ENCODE data around the gene PTPRK.

Gene PTPRK

GRCh38 chr6:128479048-128479666, 41.2 kb downstream of the PTPRK start:
- Histone ChIP-seq H3K4me3 (ENCODE audit: low read length) (peak overlapping the region; percentile 45), H3K36me3 (ENCODE audit: control insufficient read depth, insufficient read depth, low read length) (no peaks in the 10 kb centered on the region), H3K4me1 (ENCODE audit: control insufficient read depth, insufficient read depth, low read length) (no peaks in the 10 kb centered on the region), H3K9ac (ENCODE audit: low read length) (no peak overlapping the region), H3K27ac (ENCODE audit: low read depth, low read length) (no peak overlapping the region), H3K27me3 (ENCODE audit: control insufficient read depth, insufficient read depth, low read length) (no peaks in the 10 kb centered on the region)

- H3K36me3 ChIP-seq (ENCODE audit: control insufficient read depth, insufficient read depth, low read length) = no peaks in the 10 kb centered on the region
- no peaks in the 10 kb centered on the region for H3K4me1 ChIP-seq (ENCODE audit: control insufficient read depth, insufficient read depth, low read length)
- H3K4me3 ChIP-seq (ENCODE audit: low read length) = peak overlapping the region; percentile 51
- H3K27me3 ChIP-seq (ENCODE audit: control insufficient read depth, insufficient read depth, low read length) = no peaks in the 10 kb centered on the region
- H3K27ac ChIP-seq (ENCODE audit: low read depth, low read length) = no peak overlapping the region
- H3K9ac ChIP-seq (ENCODE audit: low read length) = no peak overlapping the region
Measured at GRCh38 chr6:128478230-128479047, 42.0 kb downstream of the PTPRK start.

GRCh38 chr6:128474933-128475332, 45.5 kb downstream of the PTPRK start:
- no peak overlapping the region for H3K27ac ChIP-seq (ENCODE audit: low read depth, low read length)
- H3K36me3 ChIP-seq (ENCODE audit: control insufficient read depth, insufficient read depth, low read length) = no peaks in the 10 kb centered on the region
- no peaks in the 10 kb centered on the region for H3K4me1 ChIP-seq (ENCODE audit: control insufficient read depth, insufficient read depth, low read length)
- no peak overlapping the region for H3K4me3 ChIP-seq (ENCODE audit: low read length)
- no peaks in the 10 kb centered on the region for H3K27me3 ChIP-seq (ENCODE audit: control insufficient read depth, insufficient read depth, low read length)
- H3K9ac ChIP-seq (ENCODE audit: low read length) = no peak overlapping the region

- Histone ChIP-seq H3K9ac (ENCODE audit: low read length) (no peak overlapping the region), H3K4me1 (ENCODE audit: control insufficient read depth, insufficient read depth, low read length) (no peaks in the 10 kb centered on the region), H3K27ac (ENCODE audit: low read depth, low read length) (no peak overlapping the region), H3K36me3 (ENCODE audit: control insufficient read depth, insufficient read depth, low read length) (no peaks in the 10 kb centered on the region), H3K4me3 (ENCODE audit: low read length) (no peak overlapping the region), H3K27me3 (ENCODE audit: control insufficient read depth, insufficient read depth, low read length) (no peaks in the 10 kb centered on the region)
Measured at GRCh38 chr6:128474481-128474880, 45.9 kb downstream of the PTPRK start.

- Histone ChIP-seq H3K4me1 (ENCODE audit: control insufficient read depth, insufficient read depth, low read length) (no peaks in the 10 kb centered on the region), H3K9ac (ENCODE audit: low read length) (no peak overlapping the region), H3K4me3 (ENCODE audit: low read length) (no peak overlapping the region), H3K27ac (ENCODE audit: low read depth, low read length) (no peak overlapping the region), H3K27me3 (ENCODE audit: control insufficient read depth, insufficient read depth, low read length) (no peaks in the 10 kb centered on the region), H3K36me3 (ENCODE audit: control insufficient read depth, insufficient read depth, low read length) (no peaks in the 10 kb centered on the region)
Measured at GRCh38 chr6:128471907-128472306, 48.5 kb downstream of the PTPRK start.

- Histone ChIP-seq H3K36me3 (ENCODE audit: control insufficient read depth, insufficient read depth, low read length) (no peaks in the 10 kb centered on the region), H3K9ac (ENCODE audit: low read length) (no peak overlapping the region), H3K27ac (ENCODE audit: low read depth, low read length) (no peak overlapping the region), H3K27me3 (ENCODE audit: control insufficient read depth, insufficient read depth, low read length) (no peaks in the 10 kb centered on the region), H3K4me1 (ENCODE audit: control insufficient read depth, insufficient read depth, low read length) (no peaks in the 10 kb centered on the region), H3K4me3 (ENCODE audit: low read length) (no peak overlapping the region)
Measured at GRCh38 chr6:128465368-128466343, 54.7 kb downstream of the PTPRK start.

GRCh38 chr6:128464790-128465189, 55.6 kb downstream of the PTPRK start:
- no peaks in the 10 kb centered on the region for H3K36me3 ChIP-seq (ENCODE audit: control insufficient read depth, insufficient read depth, low read length)
- H3K9ac ChIP-seq (ENCODE audit: low read length) = no peak overlapping the region
- H3K27me3 ChIP-seq (ENCODE audit: control insufficient read depth, insufficient read depth, low read length) = no peaks in the 10 kb centered on the region
- no peaks in the 10 kb centered on the region for H3K4me1 ChIP-seq (ENCODE audit: control insufficient read depth, insufficient read depth, low read length)
- no peak overlapping the region for H3K27ac ChIP-seq (ENCODE audit: low read depth, low read length)
- H3K4me3 ChIP-seq (ENCODE audit: low read length) = no peak overlapping the region

GRCh38 chr6:128463942-128464341, 56.5 kb downstream of the PTPRK start:
- Histone ChIP-seq H3K4me1 (ENCODE audit: control insufficient read depth, insufficient read depth, low read length) (no peaks in the 10 kb centered on the region), H3K27ac (ENCODE audit: low read depth, low read length) (no peak overlapping the region), H3K4me3 (ENCODE audit: low read length) (no peak overlapping the region)

GRCh38 chr6:128461501-128461900, 58.9 kb downstream of the PTPRK start:
- no peak overlapping the region for H3K27ac ChIP-seq (ENCODE audit: low read depth, low read length)

More at GRCh38 chr6:128463942-128464341, 56.5 kb downstream of the PTPRK start:
- no peaks in the 10 kb centered on the region for H3K27me3 ChIP-seq (ENCODE audit: control insufficient read depth, insufficient read depth, low read length)
- H3K9ac ChIP-seq (ENCODE audit: low read length) = no peak overlapping the region
- no peaks in the 10 kb centered on the region for H3K36me3 ChIP-seq (ENCODE audit: control insufficient read depth, insufficient read depth, low read length)

GRCh38 chr6:128456510-128457230, 63.7 kb downstream of the PTPRK start:
- Histone ChIP-seq H3K27ac (ENCODE audit: low read depth, low read length) (no peak overlapping the region), H3K27me3 (ENCODE audit: control insufficient read depth, insufficient read depth, low read length) (no peaks in the 10 kb centered on the region), H3K4me3 (ENCODE audit: low read length) (no peak overlapping the region), H3K4me1 (ENCODE audit: control insufficient read depth, insufficient read depth, low read length) (no peaks in the 10 kb centered on the region), H3K9ac (ENCODE audit: low read length) (no peak overlapping the region), H3K36me3 (ENCODE audit: control insufficient read depth, insufficient read depth, low read length) (no peaks in the 10 kb centered on the region)

More at GRCh38 chr6:128461501-128461900, 58.9 kb downstream of the PTPRK start:
- no peaks in the 10 kb centered on the region for H3K27me3 ChIP-seq (ENCODE audit: control insufficient read depth, insufficient read depth, low read length)
- H3K4me3 ChIP-seq (ENCODE audit: low read length) = no peak overlapping the region
- no peak overlapping the region for H3K9ac ChIP-seq (ENCODE audit: low read length)
- H3K4me1 ChIP-seq (ENCODE audit: control insufficient read depth, insufficient read depth, low read length) = no peaks in the 10 kb centered on the region
- no peaks in the 10 kb centered on the region for H3K36me3 ChIP-seq (ENCODE audit: control insufficient read depth, insufficient read depth, low read length)

GRCh38 chr6:128455959-128456358, 64.4 kb downstream of the PTPRK start:
- Histone ChIP-seq H3K4me1 (ENCODE audit: control insufficient read depth, insufficient read depth, low read length) (no peaks in the 10 kb centered on the region), H3K27ac (ENCODE audit: low read depth, low read length) (no peak overlapping the region), H3K36me3 (ENCODE audit: control insufficient read depth, insufficient read depth, low read length) (no peaks in the 10 kb centered on the region)

More at GRCh38 chr6:128455959-128456358, 64.4 kb downstream of the PTPRK start:
- Histone ChIP-seq H3K4me3 (ENCODE audit: low read length) (no peak overlapping the region), H3K27me3 (ENCODE audit: control insufficient read depth, insufficient read depth, low read length) (no peaks in the 10 kb centered on the region), H3K9ac (ENCODE audit: low read length) (no peak overlapping the region)
